NCI-H446 (cell line): ENCODE measurements around the gene PRPF6.

ENCODE experiments used
- DNase-seq, 2 experiments: peaks; one replicate each; lab custom pipeline; 2025; lab: John Stamatoyannopoulos, UW

Gene PRPF6, protein sequence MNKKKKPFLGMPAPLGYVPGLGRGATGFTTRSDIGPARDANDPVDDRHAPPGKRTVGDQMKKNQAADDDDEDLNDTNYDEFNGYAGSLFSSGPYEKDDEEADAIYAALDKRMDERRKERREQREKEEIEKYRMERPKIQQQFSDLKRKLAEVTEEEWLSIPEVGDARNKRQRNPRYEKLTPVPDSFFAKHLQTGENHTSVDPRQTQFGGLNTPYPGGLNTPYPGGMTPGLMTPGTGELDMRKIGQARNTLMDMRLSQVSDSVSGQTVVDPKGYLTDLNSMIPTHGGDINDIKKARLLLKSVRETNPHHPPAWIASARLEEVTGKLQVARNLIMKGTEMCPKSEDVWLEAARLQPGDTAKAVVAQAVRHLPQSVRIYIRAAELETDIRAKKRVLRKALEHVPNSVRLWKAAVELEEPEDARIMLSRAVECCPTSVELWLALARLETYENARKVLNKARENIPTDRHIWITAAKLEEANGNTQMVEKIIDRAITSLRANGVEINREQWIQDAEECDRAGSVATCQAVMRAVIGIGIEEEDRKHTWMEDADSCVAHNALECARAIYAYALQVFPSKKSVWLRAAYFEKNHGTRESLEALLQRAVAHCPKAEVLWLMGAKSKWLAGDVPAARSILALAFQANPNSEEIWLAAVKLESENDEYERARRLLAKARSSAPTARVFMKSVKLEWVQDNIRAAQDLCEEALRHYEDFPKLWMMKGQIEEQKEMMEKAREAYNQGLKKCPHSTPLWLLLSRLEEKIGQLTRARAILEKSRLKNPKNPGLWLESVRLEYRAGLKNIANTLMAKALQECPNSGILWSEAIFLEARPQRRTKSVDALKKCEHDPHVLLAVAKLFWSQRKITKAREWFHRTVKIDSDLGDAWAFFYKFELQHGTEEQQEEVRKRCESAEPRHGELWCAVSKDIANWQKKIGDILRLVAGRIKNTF

DNA sequence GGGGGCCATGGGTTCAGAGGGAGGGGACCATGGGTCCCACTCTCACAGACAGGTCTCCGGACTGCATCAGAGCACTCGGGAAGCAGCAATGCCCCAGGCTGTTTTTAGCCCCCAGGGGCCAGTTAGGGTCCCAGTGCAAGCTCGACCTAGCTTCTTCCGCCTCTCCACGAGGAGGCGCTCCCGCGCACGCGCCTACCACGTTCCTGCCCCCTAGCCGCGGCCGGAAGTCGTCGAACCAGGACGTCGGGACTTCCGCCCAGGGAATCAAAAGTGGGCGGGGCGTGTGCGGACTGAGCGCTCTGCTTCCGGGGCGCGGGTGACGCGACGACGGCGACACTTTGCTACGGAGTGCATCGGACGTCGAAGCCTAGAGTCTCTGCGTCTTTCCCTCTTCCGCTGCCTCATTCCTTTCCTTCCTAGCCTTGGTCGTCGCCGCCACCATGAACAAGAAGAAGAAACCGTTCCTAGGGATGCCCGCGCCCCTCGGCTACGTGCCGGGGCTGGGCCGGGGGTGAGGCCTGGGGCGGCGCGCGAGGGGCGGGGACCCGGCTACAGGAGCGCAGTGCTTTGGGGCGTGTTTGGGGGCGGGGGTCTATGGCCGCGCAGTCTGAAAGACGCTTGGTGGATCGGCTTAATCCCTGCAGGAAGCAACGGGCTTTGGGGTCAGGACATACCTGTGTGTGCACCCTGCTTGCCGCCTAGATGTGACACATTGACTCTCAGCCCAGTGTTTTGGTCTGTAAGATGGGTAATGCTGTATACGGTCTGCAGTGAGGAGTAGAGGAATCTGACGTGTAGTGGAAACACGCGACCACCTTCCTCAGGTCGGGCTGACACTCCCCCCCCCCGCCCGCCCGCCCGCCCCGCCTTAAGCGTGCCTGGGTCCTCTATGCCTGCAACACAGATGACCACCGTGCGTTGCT is at the start of gene PRPF6:
PRPF6 (plus strand) TSS at position 327 of the 923 bp plus-strand sequence; CDS start at position 441, 114 bp downstream.
- DNase-seq = peak; percentile 98 to 99

DNA sequence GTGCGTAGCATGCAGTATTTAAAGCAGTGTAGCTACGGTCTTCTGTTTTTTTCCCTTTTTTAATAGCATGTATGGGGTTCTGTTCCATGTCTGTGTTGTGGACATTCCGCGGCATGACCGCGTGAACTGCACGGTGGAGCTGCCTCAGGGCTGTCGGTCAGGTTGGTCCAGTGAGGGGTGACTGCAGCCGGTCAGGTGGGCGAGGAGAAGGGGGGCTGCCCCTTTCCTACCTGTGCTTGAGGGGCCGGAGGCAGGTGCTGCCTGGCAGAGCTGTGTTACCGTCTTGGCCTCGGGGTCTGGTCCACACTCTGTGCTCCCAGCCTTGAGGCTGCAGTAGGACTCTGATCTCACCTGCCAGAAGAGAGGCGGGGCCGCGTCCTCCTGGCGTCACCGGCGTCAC is 49.2 kb upstream of the PRPF6 start:
- DNase-seq = no peak

DNA sequence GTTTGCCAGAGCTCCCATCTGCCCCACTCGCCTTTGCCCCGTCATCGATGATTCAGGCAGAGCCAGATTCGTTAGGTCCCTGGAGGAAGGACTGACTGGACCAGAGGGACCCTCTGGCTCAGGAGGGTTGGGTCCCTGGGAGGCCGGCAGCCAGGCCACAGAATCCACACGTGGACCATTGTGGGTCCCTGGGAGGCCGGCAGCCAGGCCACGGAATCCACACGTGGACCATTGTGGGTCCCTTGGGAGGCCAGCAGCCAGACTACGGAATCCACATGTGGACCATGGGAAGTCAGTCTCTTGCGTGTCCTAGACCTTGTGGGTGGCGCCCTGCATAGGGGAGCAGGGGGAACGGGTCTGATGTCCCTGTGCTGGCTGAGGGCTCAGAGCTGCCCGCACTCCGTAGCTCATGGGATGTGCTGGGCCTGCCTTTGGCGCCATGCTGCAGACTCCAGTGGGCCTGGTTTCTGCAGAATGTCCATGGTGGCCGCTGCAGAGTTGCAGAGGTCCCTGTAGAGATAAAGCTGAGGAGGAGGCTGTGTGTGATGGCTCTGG is 48.2 kb upstream of the PRPF6 start:
- no peak for DNase-seq

DNA sequence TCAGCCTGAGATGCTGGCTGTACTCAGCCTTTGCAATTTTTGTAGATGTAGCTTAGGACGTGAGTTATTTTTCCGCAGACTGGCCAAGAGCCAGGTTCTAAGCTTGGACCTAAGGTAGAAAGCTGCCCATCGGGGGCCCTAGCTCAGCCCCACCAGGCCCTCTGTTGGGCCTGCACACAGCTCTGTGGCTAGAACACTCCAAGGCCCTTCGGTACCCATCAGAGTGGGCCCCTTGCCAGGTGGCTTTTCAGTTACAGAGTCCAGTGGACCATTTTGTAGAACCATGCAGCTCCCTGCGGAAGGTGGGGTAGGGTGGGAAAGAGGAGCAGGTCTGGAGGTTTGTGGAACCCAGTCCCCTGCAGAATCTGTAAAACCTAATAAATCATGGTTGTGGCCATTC is 47.3 kb upstream of the PRPF6 start:
- DNase-seq = no peak

DNA sequence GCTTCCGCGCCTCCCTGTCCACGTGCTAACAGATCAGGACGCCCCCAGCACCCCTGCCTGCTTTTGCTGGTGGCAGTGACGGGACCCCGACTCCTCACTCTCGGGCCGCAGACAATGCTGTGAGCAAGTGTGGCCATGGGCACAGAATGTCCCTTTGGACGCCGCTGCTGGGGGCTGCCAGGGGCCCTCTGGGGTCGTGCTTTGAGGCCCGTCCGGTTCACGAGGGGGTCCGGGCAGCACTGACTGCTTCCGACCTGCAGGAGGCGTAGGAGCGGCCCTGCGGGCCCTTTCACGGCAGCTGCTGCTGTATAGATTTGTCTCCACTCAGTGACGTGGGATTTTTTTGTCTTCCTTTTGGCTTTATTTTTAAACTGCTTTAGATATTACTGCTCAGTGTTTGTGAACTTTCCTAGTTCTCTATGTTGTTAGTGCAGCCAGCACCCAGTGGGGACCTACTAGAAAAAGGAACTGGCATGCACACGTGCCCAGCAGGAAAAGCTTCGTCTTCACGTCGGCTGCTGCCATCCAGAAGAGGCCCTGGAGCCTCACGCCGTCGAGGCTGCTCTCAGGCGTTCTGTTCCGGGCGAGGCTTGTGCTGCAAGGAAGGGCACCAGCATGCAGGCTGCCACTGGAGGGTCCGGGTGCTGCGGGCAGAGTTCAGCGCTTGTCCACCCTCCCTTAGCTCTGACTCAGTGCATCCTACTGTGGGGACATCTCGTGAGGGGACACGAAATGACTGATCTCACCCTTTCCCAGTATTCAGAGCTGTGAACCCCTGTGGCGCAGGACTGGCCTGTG is 46.5 kb upstream of the PRPF6 start:
- DNase-seq = no peak

DNA sequence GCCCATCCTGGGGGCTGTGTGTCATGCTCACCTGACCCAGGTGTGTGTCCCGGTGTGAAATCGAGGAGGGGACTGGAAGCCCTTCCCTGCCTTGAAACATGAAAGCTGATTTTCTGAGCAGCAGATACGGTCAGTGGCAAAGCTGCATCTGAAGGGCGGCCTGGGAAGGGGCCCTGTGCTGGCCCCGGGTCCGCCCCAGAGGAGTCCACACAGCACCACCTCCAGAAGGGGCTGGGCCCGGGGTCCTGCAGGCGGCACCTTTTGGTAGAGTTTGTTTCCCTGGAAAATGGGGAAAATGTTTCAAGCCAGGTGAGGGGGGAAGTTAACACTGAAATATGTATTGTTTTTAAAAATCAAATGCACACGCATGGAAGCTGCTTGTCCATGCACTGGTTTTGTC is 45.5 kb upstream of the PRPF6 start:
- DNase-seq = no peak

DNA sequence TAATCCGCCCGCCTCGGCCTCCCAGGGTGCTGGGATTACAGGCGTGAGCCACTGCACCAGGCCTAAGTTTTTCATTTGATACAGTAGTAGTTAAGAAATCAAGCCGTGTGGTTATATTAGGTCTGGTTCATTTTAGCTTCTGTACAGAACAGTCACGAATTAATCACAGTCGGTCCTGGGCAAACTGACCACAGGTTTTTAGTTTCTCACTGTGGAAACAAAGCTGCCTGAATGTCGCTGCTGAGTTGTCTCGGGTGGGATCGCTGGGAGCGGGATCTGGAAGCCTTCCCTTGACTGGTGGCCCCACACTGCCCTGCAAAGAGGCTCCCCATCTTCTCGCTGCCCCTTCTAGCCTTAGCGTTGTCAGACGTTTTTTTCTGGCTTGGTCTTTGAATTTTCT is 43.3 kb upstream of the PRPF6 start:
- no peak for DNase-seq

DNA sequence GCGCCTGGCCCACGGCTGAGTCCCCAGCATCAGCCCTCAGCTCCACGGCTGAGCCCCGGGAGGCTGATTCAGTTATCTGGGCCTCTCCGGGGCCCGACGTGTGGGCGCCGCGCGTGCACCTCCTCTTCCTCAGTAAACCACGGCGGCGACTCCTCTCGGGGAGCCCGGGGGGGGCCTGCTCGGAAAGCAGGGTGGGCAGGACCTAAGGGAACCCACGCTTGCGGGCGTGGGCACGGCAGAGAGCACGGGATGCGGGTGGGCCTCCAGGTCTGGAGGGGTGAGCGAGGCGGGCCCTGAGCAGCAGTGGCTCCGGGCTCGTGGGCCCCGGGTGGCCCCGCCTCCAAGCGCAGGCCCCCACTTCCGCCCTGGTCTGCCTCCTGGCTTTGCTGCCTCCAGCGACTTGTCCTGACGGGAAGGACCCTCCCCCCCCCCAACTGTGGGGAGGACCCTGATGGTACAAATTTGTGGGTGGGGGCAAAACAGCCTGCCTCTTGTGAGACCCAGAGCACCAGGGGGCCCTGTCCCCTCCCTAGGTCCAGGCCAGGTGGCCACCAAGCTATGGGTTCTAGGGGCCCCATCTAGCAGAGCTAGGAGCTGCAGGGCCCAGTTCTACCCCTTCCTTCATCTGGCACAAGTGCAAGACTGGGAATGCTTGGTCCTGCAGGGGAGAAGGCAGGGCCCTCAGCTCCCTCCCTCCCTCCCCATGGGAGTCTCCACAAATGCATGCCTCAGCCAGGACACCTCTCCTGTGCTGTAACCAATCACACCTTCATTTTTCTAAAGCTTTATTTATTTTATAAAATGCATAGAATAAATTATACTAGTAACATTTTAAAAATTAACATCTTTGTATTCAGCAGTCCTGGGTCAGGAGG is 41.6 kb upstream of the PRPF6 start:
- DNase-seq = no peak

DNA sequence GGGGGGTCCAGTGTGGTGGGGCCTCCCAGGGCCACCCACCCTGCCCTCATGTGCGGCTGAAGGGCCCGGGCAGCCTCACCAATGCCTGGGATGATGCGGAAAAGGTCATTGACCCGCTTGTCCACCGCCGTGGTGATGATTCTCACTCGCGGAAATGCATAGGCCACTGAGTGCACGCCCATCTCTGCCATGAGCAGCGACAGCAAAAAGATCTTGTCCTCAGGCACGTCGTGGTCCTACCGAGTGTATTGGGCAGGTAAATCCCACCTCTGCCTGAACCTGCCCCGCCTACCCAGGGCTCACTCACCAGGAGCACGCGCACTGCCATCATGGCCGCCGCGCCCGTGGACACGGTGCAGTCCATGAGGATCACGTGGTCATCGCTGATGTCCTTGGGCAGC is 40.9 kb upstream of the PRPF6 start:
- DNase-seq = no peak

DNA sequence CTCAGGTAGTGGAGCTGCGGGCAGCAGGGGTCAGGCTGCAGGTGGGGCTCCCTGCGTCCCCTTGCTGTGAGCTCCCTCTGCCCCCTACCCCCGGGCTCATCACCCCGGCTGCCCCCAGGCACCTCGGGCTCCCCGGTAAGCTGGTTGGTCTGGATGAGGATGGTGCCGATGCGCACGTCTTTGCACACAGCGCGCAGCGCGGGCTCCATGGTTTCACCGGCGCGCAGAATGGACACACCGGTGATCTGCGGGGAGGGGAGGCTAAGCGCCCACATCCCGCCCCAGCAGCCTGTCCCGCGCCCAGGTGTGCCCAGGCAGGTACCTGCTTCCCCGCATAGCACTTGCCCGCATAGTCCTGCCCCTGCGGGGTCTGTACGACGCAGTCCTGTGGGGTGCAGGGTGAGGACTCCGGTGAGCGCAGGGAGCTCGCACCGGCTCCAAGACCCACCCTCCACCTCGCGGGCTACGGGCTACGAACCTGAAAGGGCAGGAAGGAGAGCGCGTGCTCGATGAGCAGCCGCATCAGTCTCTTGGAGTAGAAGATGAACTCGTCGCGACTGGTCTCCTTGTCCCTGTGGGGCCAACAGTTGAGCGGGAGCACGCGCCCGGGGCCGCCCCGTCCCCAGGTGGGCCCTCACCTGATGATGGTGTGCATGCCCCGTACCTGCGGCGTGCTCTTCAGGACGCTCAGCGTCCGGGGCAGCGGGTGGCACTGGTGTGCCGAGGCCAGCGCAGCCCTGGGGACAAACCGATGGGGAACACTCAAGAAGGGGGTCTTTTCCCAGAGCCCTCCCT is 40.3 kb upstream of the PRPF6 start:
- DNase-seq = no peak

DNA sequence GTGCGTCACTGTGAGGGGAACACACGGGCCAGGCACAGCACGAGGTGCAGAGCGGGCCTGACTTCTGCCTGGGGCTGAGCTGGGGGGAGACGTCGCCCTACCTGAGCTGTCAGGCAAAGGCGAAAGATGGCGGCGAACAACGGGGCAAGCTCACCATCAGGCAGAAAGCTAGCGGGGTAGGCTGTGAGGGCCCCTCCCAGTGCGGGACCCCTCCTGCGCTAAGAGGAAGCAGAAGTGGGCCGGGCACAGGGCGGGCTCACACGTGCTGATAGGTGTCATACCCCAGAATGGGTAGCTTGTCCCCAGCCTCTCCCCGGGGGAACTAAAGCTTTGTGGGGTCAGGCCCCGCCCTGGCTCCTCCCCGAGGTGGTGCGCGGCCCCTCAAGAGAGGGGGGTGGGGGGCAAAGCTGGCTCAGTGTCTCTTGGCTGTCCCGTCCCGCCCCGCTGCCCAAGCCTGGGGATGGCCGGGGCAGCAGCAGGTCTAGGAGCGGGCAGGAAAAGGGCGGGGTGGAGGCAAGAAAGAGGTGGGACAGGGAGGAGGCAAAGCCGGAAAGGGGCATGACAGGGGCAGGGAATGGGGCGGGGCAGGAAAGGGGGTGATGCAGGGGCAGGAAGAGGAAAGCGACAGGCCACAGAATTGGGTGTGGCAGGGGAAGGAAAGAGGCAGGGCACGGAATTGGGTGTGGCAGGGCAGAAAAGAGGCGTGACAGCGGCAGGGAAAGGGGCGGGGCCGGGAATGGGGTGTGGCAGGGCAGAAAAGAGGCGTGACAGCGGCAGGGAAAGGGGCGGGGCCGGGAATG is 39.5 kb upstream of the PRPF6 start:
- no peak for DNase-seq

DNA sequence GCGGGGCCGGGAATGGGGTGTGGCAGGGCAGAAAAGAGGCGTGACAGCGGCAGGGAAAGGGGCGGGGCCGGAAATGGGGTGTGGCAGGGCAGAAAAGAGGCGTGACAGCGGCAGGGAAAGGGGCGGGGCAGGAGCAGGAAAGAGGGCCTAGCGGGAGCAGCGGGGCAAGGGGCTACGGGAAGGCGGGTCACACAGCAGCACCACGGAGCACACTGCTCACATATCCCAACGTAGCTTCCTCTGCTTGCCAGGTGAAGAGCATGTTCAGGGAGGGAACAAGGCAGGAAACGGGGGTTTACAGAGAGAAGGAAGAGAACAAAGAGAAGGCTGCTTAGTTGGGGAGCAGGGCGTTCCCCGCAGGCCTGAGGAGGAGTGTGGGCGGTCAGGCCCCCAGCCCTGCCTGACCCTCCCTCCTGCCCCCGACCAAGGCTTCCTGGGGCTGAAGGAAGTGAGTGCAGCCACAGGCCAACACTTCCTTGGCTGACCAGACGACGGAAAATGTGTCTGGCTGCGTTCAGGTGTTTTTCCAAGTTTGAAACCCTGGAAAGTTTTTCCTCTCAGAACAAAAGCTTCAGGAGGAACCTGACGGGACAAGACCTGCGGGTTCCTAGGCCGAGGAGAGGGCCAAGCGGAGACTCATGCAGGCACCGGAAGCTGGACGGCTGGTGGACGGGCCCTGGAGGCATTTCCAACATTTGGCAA is 38.5 kb upstream of the PRPF6 start:
- no peak for DNase-seq

DNA sequence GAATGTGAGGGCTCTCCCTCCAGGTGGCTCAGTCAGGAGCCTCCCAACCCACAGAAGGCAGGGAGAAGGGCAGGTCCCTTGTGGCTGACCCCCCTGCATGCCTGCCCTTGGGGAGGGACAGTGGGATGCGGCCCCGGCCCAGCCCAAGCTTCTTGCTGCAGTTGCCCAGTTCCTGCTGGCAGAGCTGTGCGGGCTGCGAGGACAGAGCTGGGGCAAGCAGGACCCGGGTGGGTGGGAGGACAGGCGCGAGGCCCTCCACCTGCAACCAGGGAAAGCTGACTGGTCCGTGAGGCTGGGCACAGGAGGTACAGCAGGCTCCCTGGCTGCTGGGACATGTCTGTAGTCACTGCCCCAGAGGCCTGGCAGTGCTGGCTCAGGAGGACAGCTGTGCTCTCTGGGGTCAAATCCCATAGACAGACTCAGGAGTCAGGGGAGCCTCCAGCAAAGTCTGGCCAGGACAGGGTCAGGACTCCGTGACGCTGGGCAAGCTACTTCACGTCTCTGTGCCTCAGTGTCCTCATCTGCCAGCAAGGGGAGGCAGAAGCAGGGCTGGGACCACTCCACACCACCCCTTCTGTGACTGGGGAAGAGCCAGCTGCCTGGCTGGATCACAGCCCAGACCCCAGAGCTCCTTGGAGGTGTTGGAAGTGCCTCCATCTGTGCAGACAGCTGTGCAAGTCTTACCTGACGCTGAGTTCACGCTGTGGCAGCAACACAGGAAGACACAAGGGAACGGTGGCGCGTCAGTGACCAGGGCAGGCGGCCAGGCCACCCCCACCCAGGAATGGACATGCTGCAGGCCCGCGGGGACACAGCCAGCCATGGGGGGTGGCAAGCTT is 37.7 kb upstream of the PRPF6 start:
- peak in 1 of 2 experiments; percentile 32 for DNase-seq

DNA sequence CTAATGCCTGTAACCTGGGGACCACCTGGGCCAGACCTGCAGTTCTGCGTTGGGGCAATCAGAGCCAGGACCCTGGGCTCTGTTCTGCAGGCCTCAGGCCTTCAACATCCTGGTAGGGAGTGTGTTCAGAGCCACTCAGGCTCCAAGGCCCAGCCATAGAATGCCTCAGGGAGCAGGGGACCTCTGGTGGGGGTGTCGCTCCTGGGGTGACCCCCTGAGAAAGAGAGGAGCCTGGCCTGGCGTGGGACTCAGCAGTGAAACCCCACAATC is 37.2 kb upstream of the PRPF6 start:
- no peak for DNase-seq

DNA sequence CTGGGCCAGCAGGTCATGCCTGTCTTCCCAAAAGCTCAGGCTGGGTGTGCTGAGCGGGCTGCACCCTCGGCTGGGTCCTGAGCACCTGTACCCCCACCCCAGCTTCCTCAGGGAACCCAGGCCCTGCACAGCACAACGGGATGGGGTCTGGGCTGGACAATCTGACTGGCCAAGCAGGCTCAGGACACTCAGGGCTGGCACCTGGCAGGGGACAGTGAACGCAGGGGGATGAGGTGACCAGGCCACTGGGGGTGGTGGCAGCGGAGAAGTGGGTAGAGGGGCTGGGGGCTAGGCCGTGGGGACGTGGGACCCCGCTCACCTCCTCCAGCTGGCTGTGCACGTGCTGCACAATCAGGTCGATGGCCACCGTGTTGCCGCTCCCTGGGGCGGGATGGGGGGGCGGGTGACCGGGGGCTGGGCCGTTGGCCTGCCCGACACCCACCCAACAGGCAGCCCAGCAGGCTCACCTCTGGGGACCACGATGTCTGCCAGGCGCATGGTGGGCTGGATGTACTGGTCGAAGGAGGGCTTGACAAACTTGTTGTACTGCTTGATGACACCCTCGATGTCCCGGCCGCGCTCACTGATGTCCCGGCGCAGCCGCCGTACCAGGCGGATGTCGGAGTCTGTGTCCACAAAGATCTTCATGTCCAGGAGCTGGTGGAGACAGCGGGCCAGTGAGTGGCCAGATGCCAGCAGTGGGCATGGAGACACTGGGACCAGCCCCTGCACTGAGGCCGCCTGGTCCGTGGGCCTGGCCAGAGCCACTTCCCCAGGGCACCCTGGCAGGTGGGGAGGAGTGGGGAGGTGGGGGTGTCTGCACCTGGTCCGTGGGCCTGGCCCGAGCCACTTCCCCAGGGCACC is 36.6 kb upstream of the PRPF6 start:
- no peak for DNase-seq
